ENCODE data around the gene CDH4. TPM values are rescaled to one million over a fixed set of nuclear protein-coding genes. Genes with fewer than 3 reads are reported as not detected.

The CDH4 gene
- total RNA-seq, 1 donor from 2014 or later: 2.9 TPM

DNA sequence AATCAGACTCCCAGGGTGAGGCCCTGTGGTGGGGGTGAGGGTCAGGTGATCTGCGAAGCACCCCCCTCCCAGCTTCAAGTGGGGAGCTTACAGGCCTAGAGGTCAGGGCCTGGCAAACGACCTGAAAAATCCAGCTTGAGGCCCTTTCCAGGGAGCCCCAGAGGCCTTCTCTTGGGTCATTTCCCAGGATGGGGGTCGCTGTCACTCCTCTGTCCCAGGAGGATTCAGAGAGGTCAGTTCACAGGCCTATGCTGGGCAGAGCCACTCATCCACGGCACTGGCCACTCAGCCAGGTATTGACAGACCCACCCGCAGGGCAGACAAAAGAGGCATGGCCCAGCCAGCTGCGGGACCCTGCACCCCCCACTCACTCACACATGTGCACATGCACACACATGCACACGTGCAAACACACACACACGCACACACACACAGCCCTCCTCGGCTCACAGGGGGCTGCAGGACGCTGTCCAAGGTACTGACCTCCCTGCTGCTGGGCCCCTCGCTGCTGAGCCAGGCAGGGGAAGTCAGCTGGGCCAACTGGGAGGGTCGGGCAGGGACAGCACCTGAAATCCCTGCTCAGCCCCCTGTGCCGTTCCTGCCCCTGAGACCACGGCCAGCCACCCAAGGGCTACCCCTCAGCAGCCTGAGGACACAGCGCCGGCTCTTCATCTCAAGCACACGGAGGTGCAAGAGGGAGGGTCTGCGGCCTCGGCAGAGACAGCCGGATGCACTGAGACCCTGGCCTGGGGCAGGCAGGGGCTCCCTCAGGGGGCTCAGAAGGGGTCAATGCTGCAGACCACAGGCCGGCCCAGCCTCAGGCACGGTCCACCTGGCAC, 699.9 kb downstream of the CDH4 start:
- Histone ChIP-seq H3K36me3 (no peaks in the 10 kb centered on the region), H3K4me1 (peaks cover 7% of the 10 kb centered on the region), H3K27ac (no peak overlapping the region), H3K9me3 (ENCODE audit: low read depth) (no peaks in the 10 kb centered on the region), H3K4me2 (no peak overlapping the region), H3K79me2 (ENCODE audit: low read depth) (no peaks in the 10 kb centered on the region), H3K4me3 (no peak overlapping the region), H4K20me1 (ENCODE audit: low read depth) (peaks cover 14% of the 10 kb centered on the region), H3F3A (ENCODE audit: low read depth) (no peaks in the 10 kb centered on the region), H3K27me3 (no peaks in the 10 kb centered on the region), H3K9ac (no peak overlapping the region), H2AFZ (replicated peaks) (no peak overlapping the region)
- Mint-ChIP-seq H3K27ac (no peak overlapping the region), H3K4me1 (peaks cover 8% of the 10 kb centered on the region), H3K36me3 (no peaks in the 10 kb centered on the region), H3K27me3 (ENCODE audit: insufficient read depth, low read depth) (peaks cover 4% of the 10 kb centered on the region), H3K4me3 (no peak overlapping the region), H3K9me3 (no peaks in the 10 kb centered on the region)
- TF ChIP-seq EZH2phosphoT487 (IDR thresholded peaks at IDR 0.05): no peak
- TF ChIP-seq, protein P1, sequence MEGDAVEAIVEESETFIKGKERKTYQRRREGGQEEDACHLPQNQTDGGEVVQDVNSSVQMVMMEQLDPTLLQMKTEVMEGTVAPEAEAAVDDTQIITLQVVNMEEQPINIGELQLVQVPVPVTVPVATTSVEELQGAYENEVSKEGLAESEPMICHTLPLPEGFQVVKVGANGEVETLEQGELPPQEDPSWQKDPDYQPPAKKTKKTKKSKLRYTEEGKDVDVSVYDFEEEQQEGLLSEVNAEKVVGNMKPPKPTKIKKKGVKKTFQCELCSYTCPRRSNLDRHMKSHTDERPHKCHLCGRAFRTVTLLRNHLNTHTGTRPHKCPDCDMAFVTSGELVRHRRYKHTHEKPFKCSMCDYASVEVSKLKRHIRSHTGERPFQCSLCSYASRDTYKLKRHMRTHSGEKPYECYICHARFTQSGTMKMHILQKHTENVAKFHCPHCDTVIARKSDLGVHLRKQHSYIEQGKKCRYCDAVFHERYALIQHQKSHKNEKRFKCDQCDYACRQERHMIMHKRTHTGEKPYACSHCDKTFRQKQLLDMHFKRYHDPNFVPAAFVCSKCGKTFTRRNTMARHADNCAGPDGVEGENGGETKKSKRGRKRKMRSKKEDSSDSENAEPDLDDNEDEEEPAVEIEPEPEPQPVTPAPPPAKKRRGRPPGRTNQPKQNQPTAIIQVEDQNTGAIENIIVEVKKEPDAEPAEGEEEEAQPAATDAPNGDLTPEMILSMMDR (IDR thresholded peaks at IDR 0.05): no peak
- no peak for TF ChIP-seq EZH2 (IDR thresholded peaks at IDR 0.05)
- DNase-seq (ENCODE audit: low spot score): peak; percentile 88

DNA sequence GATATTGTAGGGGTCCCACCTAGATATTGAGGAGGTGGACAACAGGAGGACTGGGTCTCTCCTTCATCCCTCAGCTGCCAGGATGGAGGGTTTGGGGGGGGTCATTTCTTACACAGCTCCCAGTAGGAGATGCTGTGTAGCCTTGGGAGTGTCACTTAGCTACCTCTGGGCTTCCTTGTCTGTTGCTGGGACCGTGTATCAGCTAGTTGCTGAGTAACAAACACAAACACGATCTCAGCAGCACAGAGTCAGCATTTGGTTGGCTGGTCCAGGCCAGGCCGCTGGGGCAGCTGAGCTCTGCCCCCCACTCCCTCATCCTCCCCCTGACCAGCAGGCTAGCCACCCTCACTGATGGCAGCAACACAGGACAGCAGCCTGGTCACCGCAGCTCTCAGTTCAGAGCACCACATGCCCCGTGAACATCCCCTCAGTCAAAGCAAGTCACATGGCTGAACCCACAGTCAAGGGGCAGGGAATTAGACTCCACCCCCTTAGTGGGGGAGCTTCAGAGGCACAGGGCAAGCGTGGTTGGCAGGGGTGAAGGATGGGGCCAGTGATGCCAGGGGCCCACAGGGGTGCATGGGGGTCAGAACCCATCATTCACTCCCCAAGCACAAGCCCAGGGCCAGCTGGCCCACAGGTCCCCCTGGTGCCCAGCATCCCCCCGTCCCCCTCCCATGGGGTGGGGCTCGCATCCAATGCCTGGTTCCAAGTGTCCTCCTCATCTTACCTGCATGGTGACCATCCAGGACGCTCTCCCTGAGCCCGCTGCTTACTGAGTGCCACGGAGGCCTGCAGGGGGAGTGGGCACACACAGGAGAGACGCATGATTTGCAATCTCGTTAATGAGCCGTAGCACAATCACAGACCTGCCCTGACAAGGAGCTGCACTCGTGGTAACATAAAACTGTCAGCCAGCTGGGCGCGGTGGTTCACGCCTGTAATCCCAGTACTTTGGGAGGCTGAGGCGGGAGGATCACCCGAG, 701.3 kb downstream of the CDH4 start:
- no peak overlapping the region for H3K9ac ChIP-seq
- no peak for DNase-seq (ENCODE audit: low spot score)
- H3K4me2 ChIP-seq: no peak overlapping the region
- peaks cover 7% of the 10 kb centered on the region for H3K4me1 ChIP-seq
- H3K36me3 Mint-ChIP-seq: no peaks in the 10 kb centered on the region
- TF ChIP-seq EZH2 (IDR thresholded peaks at IDR 0.05): no peak
- no peak for TF ChIP-seq EZH2phosphoT487 (IDR thresholded peaks at IDR 0.05)
- TF ChIP-seq, protein P1 (IDR thresholded peaks at IDR 0.05): no peak
- H3K27me3 Mint-ChIP-seq (ENCODE audit: insufficient read depth, low read depth): peaks cover 4% of the 10 kb centered on the region
- no peak overlapping the region for H2AFZ ChIP-seq (replicated peaks)
- H3K4me1 Mint-ChIP-seq: peaks cover 8% of the 10 kb centered on the region
- H3K9me3 Mint-ChIP-seq: no peaks in the 10 kb centered on the region
- no peak overlapping the region for H3K4me3 ChIP-seq
- no peaks in the 10 kb centered on the region for H3K79me2 ChIP-seq (ENCODE audit: low read depth)
- H3F3A ChIP-seq (ENCODE audit: low read depth): no peaks in the 10 kb centered on the region
- no peaks in the 10 kb centered on the region for H3K36me3 ChIP-seq
- H3K27ac ChIP-seq: no peak overlapping the region
- H4K20me1 ChIP-seq (ENCODE audit: low read depth): peaks cover 18% of the 10 kb centered on the region
- no peak overlapping the region for H3K27ac Mint-ChIP-seq
- no peaks in the 10 kb centered on the region for H3K27me3 ChIP-seq
- no peaks in the 10 kb centered on the region for H3K9me3 ChIP-seq (ENCODE audit: low read depth)
- peak overlapping the region; percentile 35 for H3K4me3 Mint-ChIP-seq

DNA sequence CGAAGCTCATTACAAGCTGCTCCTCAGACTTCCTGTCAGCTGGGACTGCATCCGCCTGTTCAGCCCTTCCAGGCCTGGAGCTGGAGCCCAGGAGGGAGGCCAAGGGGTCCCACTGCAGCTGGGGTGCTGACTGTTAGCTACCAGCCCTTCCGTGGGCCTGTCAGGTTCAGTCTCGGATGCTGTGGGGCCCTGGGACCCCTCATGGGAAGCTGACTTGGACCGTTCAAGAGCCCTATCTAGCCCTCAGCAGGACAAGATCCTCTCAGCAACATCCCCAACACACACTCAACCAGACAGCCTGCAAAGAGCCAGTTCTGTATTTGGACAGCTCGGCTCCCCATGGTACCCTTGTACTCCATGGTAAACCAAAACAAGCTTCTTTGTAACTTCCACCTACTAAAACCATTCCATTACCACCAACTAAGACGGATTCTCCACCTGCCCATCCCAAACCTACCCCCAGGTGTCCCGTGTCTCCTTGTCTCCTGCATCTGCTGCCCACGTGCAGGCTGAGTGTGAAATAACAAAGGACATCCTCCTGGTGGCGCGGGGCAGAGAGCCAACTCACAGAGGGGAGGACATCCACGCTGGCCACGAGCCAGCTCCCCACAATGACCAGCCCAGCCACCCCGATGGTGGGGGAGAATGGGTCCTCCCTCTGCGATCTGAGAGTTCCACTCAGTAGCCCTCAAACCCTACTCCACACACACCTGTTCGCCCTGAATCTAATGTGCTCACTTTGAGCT, 702.4 kb downstream of the CDH4 start:
- Histone ChIP-seq H3K36me3 (no peaks in the 10 kb centered on the region), H3K27me3 (no peaks in the 10 kb centered on the region), H3K27ac (no peak overlapping the region), H4K20me1 (ENCODE audit: low read depth) (peaks cover 18% of the 10 kb centered on the region), H3K79me2 (ENCODE audit: low read depth) (no peaks in the 10 kb centered on the region), H3K4me3 (no peak overlapping the region), H3K4me1 (peaks cover 7% of the 10 kb centered on the region), H3F3A (ENCODE audit: low read depth) (no peaks in the 10 kb centered on the region), H3K4me2 (no peak overlapping the region), H3K9ac (no peak overlapping the region), H2AFZ (replicated peaks) (no peak overlapping the region), H3K9me3 (ENCODE audit: low read depth) (no peaks in the 10 kb centered on the region)
- H3K27me3 Mint-ChIP-seq (ENCODE audit: insufficient read depth, low read depth): no peaks in the 10 kb centered on the region
- H3K9me3 Mint-ChIP-seq: no peaks in the 10 kb centered on the region
- no peak for DNase-seq (ENCODE audit: low spot score)
- H3K36me3 Mint-ChIP-seq: no peaks in the 10 kb centered on the region
- no peak overlapping the region for H3K4me3 Mint-ChIP-seq
- peaks cover 8% of the 10 kb centered on the region for H3K4me1 Mint-ChIP-seq
- TF ChIP-seq EZH2phosphoT487 (IDR thresholded peaks at IDR 0.05) (no peak), EZH2 (IDR thresholded peaks at IDR 0.05) (no peak)
- TF ChIP-seq, protein P1 (IDR thresholded peaks at IDR 0.05): no peak
- H3K27ac Mint-ChIP-seq: no peak overlapping the region

Data from neural progenitor cell (in vitro differentiated cells).